Measurements from ENCODE around the gene MAPK7. TPM values are rescaled to one million over a fixed set of nuclear protein-coding genes. Genes with fewer than 3 reads are reported as not detected.
A peak's percentile ranks its signal among the peaks of the same experiment; 100 is the strongest.

The MAPK7 gene
- polyA plus RNA-seq, 1 of the 3 experiments (the other 2 are of a cell fraction): 19.1 TPM

GRCh38 chr17:19345067-19345460 is 33.2 kb upstream of the MAPK7 start:
- Histone ChIP-seq H3K4me3 (ENCODE audit: low read depth in 2 of 2, low read length in 1 of 2) (no peak overlapping the region), H3K36me3 (replicated peaks in 1 of 2; ENCODE audit: control insufficient read depth in 1 of 2, insufficient read depth in 2 of 2, low read length in 1 of 2) (no peaks in the 10 kb centered on the region), H3F3A (replicated peaks; ENCODE audit: insufficient read depth) (peaks cover 28% of the 10 kb centered on the region), H3K4me2 (no peak overlapping the region), H4K20me1 (ENCODE audit: insufficient read depth) (no peaks in the 10 kb centered on the region), H3K9me3 (no peaks in the 10 kb centered on the region), H3K9me2 (no peaks in the 10 kb centered on the region), H2AFZ (ENCODE audit: low read depth) (no peak overlapping the region), H3K9ac (no peak overlapping the region), H3K27me3 (ENCODE audit: insufficient read depth) (no peaks in the 10 kb centered on the region), H3K27ac (ENCODE audit: low read depth in 2 of 2, low read length in 1 of 2) (no peak overlapping the region), H3K79me2 (ENCODE audit: insufficient read depth) (no peaks in the 10 kb centered on the region), H3K4me1 (ENCODE audit: control insufficient read depth in 1 of 2, insufficient read depth in 2 of 2, low read depth in 1 of 2, low read length in 1 of 2) (peaks cover 13 to 20% of the 10 kb centered on the region in 2 experiments; a peak in 3 of 4 replicates)
- TF ChIP-seq CHD2 (IDR thresholded peaks at IDR 0.05; ENCODE audit: low read length, partially characterized antibody) (no peak), MEF2A (IDR thresholded peaks at IDR 0.05; ENCODE audit: borderline replicate concordance, low read depth) (no peak), MAX (IDR thresholded peaks at IDR 0.05; ENCODE audit: low read depth) (no peak), PBX3 (IDR thresholded peaks at IDR 0.05) (no peak), TEAD4 (IDR thresholded peaks at IDR 0.05; ENCODE audit: borderline replicate concordance, insufficient read depth) (no peak), RCOR1 (IDR thresholded peaks at IDR 0.05; ENCODE audit: low read length) (no peak), SIN3A (IDR thresholded peaks at IDR 0.05; ENCODE audit: borderline replicate concordance, low read depth, low read length) (no peak)
- TF ChIP-seq, protein P1, sequence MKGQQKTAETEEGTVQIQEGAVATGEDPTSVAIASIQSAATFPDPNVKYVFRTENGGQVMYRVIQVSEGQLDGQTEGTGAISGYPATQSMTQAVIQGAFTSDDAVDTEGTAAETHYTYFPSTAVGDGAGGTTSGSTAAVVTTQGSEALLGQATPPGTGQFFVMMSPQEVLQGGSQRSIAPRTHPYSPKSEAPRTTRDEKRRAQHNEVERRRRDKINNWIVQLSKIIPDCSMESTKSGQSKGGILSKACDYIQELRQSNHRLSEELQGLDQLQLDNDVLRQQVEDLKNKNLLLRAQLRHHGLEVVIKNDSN (IDR thresholded peaks at IDR 0.05; ENCODE audit: borderline replicate concordance, low read depth): no peak
- ChIA-PET CTCF (interaction anchor here (1.1 kb wide), 1 partner anchor 13 kb away, joined by 3 read pairs; no protein-coding TSS in a partner anchor), POLR2A (no interaction called here)
- WGBS (ENCODE audit: low lambda C conversion rate): 95% methylated on average over 7 of the region's 7 CpGs
- DNase-seq: no peak

DNA sequence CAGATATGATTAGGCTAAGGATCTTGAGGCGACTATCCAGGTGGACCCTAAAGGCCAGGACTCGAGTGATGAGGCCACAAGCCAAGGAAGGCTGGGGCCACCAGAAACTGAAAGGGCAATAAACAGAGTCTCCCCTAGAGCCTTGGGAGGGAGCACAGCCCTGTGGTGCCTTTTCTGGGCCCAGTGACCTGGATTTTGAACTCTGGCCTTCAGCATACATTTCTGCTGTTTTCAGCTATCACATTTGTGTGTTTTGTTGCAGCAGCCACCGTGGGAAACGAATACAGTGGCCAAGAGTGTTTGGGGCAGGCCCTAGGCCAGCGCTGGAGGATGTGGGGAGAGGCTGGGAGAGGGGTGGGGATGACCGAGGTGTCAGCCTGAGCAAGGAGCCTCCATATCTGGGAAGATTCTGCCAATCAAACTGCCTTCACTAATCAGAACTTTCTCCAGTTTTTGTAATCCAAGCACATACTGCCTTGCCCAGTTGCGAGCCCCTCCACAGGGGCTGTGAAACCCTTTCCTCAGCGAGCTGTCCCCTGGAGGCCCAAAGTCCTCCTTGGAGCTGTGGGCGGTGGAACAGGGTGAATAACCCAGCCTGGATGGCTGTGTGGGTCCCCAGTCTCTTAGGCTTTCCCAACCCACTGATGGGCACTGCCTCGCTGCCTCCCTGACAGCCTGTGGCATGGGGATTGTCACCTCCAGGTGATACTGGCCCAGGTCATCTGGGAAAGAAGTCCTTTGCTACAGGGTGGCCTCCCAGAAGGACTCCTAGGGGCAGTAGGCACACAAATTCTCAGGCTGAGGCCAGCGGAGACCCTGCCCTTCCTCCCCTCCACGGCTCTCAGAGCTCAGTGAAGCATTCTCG is 32.6 kb upstream of the MAPK7 start:
- H3K27me3 ChIP-seq (ENCODE audit: insufficient read depth): no peaks in the 10 kb centered on the region
- H3K9ac ChIP-seq: peak overlapping the region; percentile 44; the same call in 1 of the 2 replicates
- H3K4me1 ChIP-seq (ENCODE audit: control insufficient read depth in 1 of 2, insufficient read depth in 2 of 2, low read depth in 1 of 2, low read length in 1 of 2): peaks cover 13 to 20% of the 10 kb centered on the region in 2 experiments; a peak in 3 of 4 replicates
- POLR2A ChIA-PET: no interaction called here
- no peak overlapping the region for H2AFZ ChIP-seq (ENCODE audit: low read depth)
- no peak for TF ChIP-seq MEF2A (IDR thresholded peaks at IDR 0.05; ENCODE audit: borderline replicate concordance, low read depth)
- no peaks in the 10 kb centered on the region for H3K9me3 ChIP-seq
- H3F3A ChIP-seq (replicated peaks; ENCODE audit: insufficient read depth): peaks cover 28% of the 10 kb centered on the region
- H3K9me2 ChIP-seq: no peaks in the 10 kb centered on the region
- CTCF ChIA-PET: interaction anchor here (1.2 to 1.7 kb wide), 3 partner anchors 8 to 102 kb away, joined by 4 to 8 read pairs (median 7); partner anchors contain the start of gene B9D1
- peak overlapping the region in 1 of 2 experiments; percentile 90; a peak in 2 of 4 replicates for H3K27ac ChIP-seq (ENCODE audit: low read depth in 2 of 2, low read length in 1 of 2)
- H3K36me3 ChIP-seq (replicated peaks in 1 of 2; ENCODE audit: control insufficient read depth in 1 of 2, insufficient read depth in 2 of 2, low read length in 1 of 2): no peaks in the 10 kb centered on the region
- no peaks in the 10 kb centered on the region for H3K79me2 ChIP-seq (ENCODE audit: insufficient read depth)
- H3K4me2 ChIP-seq: peak overlapping the region; percentile 35; the same call in 1 of the 2 replicates
- WGBS (ENCODE audit: low lambda C conversion rate): 89% methylated on average over 8 of the region's 13 CpGs
- no peak for DNase-seq
- H4K20me1 ChIP-seq (ENCODE audit: insufficient read depth): no peaks in the 10 kb centered on the region
- no peak overlapping the region for H3K4me3 ChIP-seq (ENCODE audit: low read depth in 2 of 2, low read length in 1 of 2)

All from SK-N-SH (cell line).